Neural cell (in vitro differentiated cells): ENCODE measurements around the gene PKNOX2. TPM values are rescaled to one million over a fixed set of nuclear protein-coding genes. Genes with fewer than 3 reads are reported as not detected.

Experiments used
- H2AFZ ChIP-seq: fragments of 200-600, 300-800 bp; sonication (generic), shearing (Covaris generic); 2 replicates; pipeline ENCODE4 v1.6.0; 2014; ENCODE audit warnings: low read depth, mild to moderate bottlenecking, antibody characterized with exemption, low read length, moderate library complexity
- H3F3A ChIP-seq: fragments of 200-600 bp; shearing (Covaris generic); 2 replicates; pipeline ENCODE4 v1.6.1; 2016; ENCODE audit warnings: mild to moderate bottlenecking, moderate library complexity, mixed read lengths, antibody characterized with exemption, low read length; ENCODE audit not compliant: insufficient read depth, poor library complexity, severe bottlenecking
- H3K27ac ChIP-seq: fragments of 200-600, 300-800 bp; sonication (generic), shearing (Covaris generic); 2 replicates; pipeline ENCODE4 v1.5.1; 2014; ENCODE audit warnings: mild to moderate bottlenecking, low read length, moderate library complexity
- H3K27me3 ChIP-seq: fragments of 300-800, 200-600 bp; sonication (generic), shearing (Covaris generic); 2 replicates; pipeline ENCODE4 v1.6.0; 2014; ENCODE audit warnings: mild to moderate bottlenecking, low read depth, low read length, moderate library complexity; ENCODE audit not compliant: insufficient read depth
- H3K36me3 ChIP-seq: fragments of 300-800, 200-600 bp; sonication (generic), shearing (Covaris generic); 2 replicates; pipeline ENCODE4 v1.5.1; 2014; ENCODE audit warnings: mild to moderate bottlenecking, antibody characterized with exemption, low read length, moderate library complexity; ENCODE audit not compliant: insufficient read depth
- H3K4me2 ChIP-seq: fragments of 300-800, 200-600 bp; sonication (generic), shearing (Covaris generic); 2 replicates; pipeline ENCODE4 v1.6.0; 2014; ENCODE audit warnings: mild to moderate bottlenecking, low read length
- H3K4me3 ChIP-seq: fragments of 300-800, 200-600 bp; sonication (generic), shearing (Covaris generic); 2 replicates; pipeline ENCODE4 v1.5.1; 2014; ENCODE audit warnings: mild to moderate bottlenecking, low read length, moderate library complexity
- H3K79me2 ChIP-seq: fragments of 200-600 bp; shearing (Covaris generic); replicated peaks from 2 replicates; pipeline ENCODE4 v1.6.0; 2014; ENCODE audit warnings: mild to moderate bottlenecking, low read length, moderate library complexity; ENCODE audit not compliant: insufficient read depth
- H3K9ac ChIP-seq: fragments of 300-800, 200-600 bp; sonication (generic), shearing (Covaris generic); 2 replicates; pipeline ENCODE4 v1.6.1; 2016; ENCODE audit warnings: mild to moderate bottlenecking, low read length, mixed read lengths
- H3K9me2 ChIP-seq: fragments of 200-600 bp; shearing (Covaris generic); 2 replicates; pipeline ENCODE4 v1.6.1; 2016; ENCODE audit warnings: mild to moderate bottlenecking, low read length, mixed read lengths; ENCODE audit not compliant: insufficient read depth
- H3K9me3 ChIP-seq: fragments of 200-600, 300-800 bp; sonication (generic), shearing (Covaris generic); 2 replicates; pipeline ENCODE4 v1.6.1; 2016; ENCODE audit warnings: mild to moderate bottlenecking, mixed run types, low read length, moderate library complexity, mixed read lengths
- H4K20me1 ChIP-seq: fragments of 200-600 bp; shearing (Covaris generic); 2 replicates; pipeline ENCODE4 v1.6.1; 2016; ENCODE audit warnings: mild to moderate bottlenecking, mixed run types; ENCODE audit not compliant: insufficient read depth
- CTCF ChIP-seq: fragments of 450-650 bp; IDR thresholded peaks from 2 replicates; pipeline ENCODE4 v1.5.1; 2014; ENCODE audit warnings: antibody characterized with exemption, mild to moderate bottlenecking, moderate library complexity; ENCODE audit not compliant: poor library complexity, severe bottlenecking
- EP300 ChIP-seq: fragments of 450-650 bp; conservative IDR thresholded peaks from 2 replicates; pipeline ENCODE4 v1.6.1; 2014; ENCODE audit warnings: antibody characterized with exemption, mild to moderate bottlenecking, moderate library complexity; ENCODE audit not compliant: poor library complexity, severe bottlenecking
- EZH2 ChIP-seq: fragments of 200-600, 300-800 bp; shearing (Covaris generic), sonication (generic); IDR thresholded peaks from 2 replicates; pipeline ENCODE4 v1.6.1; 2014; ENCODE audit warnings: antibody characterized with exemption, low read length, borderline replicate concordance, mild to moderate bottlenecking; ENCODE audit not compliant: insufficient read depth, poor library complexity, severe bottlenecking
- MXI1 ChIP-seq: fragments of 450-650 bp; conservative IDR thresholded peaks from 2 replicates; pipeline ENCODE4 v1.6.1; 2014; ENCODE audit warnings: antibody characterized with exemption, mild to moderate bottlenecking; ENCODE audit not compliant: poor library complexity, severe bottlenecking
- POLR2AphosphoS5 ChIP-seq: IDR thresholded peaks from 2 replicates; pipeline ENCODE4 v1.6.1; 2012
- RAD21 ChIP-seq: fragments of 450-650 bp; conservative IDR thresholded peaks from 2 replicates; pipeline ENCODE4 v1.6.1; 2014; ENCODE audit warnings: antibody characterized with exemption, mild to moderate bottlenecking, moderate library complexity
- REST ChIP-seq: IDR thresholded peaks from 2 replicates; pipeline ENCODE4 v1.6.1; 2012; ENCODE audit warnings: borderline replicate concordance
- SMC3 ChIP-seq: fragments of 450-650 bp; conservative IDR thresholded peaks from 2 replicates; pipeline ENCODE4 v1.6.1; 2014; ENCODE audit warnings: antibody characterized with exemption, mild to moderate bottlenecking, moderate library complexity; ENCODE audit not compliant: poor library complexity
- TAF1 ChIP-seq: IDR thresholded peaks from 2 replicates; pipeline ENCODE4 v1.6.1; 2012; ENCODE audit warnings: low read depth
- polyA plus RNA-seq: library from polyadenylated mRNA; depleted of rRNA; stranded (reverse); fragments of >200 nt; gene quantifications from 2 replicates; pipeline ENCODE4 v1.2.3, GENCODE V29; 2014

Gene PKNOX2
- polyA plus RNA-seq, 1 donor from 2014 or later: 0.99 TPM

- Histone ChIP-seq H3K9me2 (no peaks in the 10 kb centered on the region), H3K4me3 (no peak overlapping the region), H3K4me2 (no peak overlapping the region), H3K9me3 (no peaks in the 10 kb centered on the region), H2AFZ (no peak overlapping the region), H3F3A (no peaks in the 10 kb centered on the region), H3K27ac (no peak overlapping the region), H3K9ac (no peak overlapping the region), H4K20me1 (no peaks in the 10 kb centered on the region), H3K27me3 (no peaks in the 10 kb centered on the region), H3K79me2 (no peaks in the 10 kb centered on the region), H3K36me3 (no peaks in the 10 kb centered on the region)
- TF ChIP-seq TAF1 (no peak), EZH2 (no peak), MXI1 (no peak), RAD21 (no peak), POLR2AphosphoS5 (no peak), EP300 (no peak), SMC3 (no peak), CTCF (no peak), REST (no peak)
Measured at GRCh38 chr11:125418396-125418795, 253.8 kb downstream of the PKNOX2 start.

- Histone ChIP-seq H3K9me2 (no peaks in the 10 kb centered on the region), H3K79me2 (no peaks in the 10 kb centered on the region), H4K20me1 (no peaks in the 10 kb centered on the region), H3K4me3 (no peak overlapping the region), H3K36me3 (no peaks in the 10 kb centered on the region), H3K9ac (no peak overlapping the region), H3K27me3 (no peaks in the 10 kb centered on the region), H3K27ac (no peak overlapping the region), H3K9me3 (no peaks in the 10 kb centered on the region), H2AFZ (no peak overlapping the region), H3K4me2 (no peak overlapping the region), H3F3A (no peaks in the 10 kb centered on the region)
- no peak for TF ChIP-seq MXI1
- TF ChIP-seq TAF1: no peak
- TF ChIP-seq RAD21: no peak
- TF ChIP-seq POLR2AphosphoS5: no peak
- no peak for TF ChIP-seq EP300
- TF ChIP-seq EZH2: no peak
- no peak for TF ChIP-seq CTCF
- no peak for TF ChIP-seq SMC3
- no peak for TF ChIP-seq REST
Measured at GRCh38 chr11:125422681-125423080, 258.1 kb downstream of the PKNOX2 start.
